ENCODE data around the gene SVEP1. TPM values are rescaled to one million over a fixed set of nuclear protein-coding genes. Genes with fewer than 3 reads are reported as not detected.

The SVEP1 gene
- total RNA-seq, 1 experiment from 2014 or later, result 0.05 TPM

DNA sequence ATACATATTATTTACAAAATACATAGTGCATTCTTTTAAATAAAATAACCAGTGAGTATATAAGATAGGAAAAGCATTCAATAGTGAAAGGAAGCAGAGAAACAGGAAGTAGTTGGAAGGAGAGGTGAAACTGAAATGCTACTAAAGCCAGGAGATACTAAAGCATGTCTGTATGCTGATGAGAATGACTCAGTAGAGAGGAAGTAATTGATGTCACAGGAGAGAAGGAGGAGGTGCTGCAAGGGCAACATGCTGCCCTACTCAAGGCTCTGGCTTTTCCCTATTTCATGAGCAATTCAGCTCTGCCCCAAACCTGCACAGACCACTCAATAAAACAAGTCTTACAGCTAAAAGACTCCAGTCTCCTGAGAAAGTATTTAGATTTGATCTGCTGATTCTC is 133.4 kb downstream of the SVEP1 start:
- Histone ChIP-seq H3K4me1 (ENCODE audit: control insufficient read depth, insufficient read depth, low read length) (no peaks in the 10 kb centered on the region), H3K36me3 (ENCODE audit: control insufficient read depth, insufficient read depth, low read length) (no peaks in the 10 kb centered on the region), H3K4me3 (ENCODE audit: low read depth in 2 of 2, low read length in 2 of 2) (no peak overlapping the region), H3K9me3 (ENCODE audit: control insufficient read depth, insufficient read depth, low read depth, low read length) (no peaks in the 10 kb centered on the region), H3K27ac (ENCODE audit: low read length) (no peak overlapping the region), H3K27me3 (ENCODE audit: control insufficient read depth, insufficient read depth, low read length) (no peaks in the 10 kb centered on the region)
- ChIA-PET CTCF (no interaction called here), POLR2A (no interaction called here)
- in situ Hi-C loops (cut with HindIII; ENCODE audit: low pct_unique_long_range_greater_than_20kb, low sequenced_read_pairs) (no loop called here), intact Hi-C loops (cut with micrococcal nuclease; ENCODE audit: unreplicated experiment) (loop anchor here (10.0 kb wide), 1 partner anchor 261 kb away; no protein-coding TSS in a partner anchor)
- no peak for ATAC-seq
- DNase-seq (ENCODE audit: low read depth, low spot score), result no peak
- BruUV-seq (replicated peaks), result no TSS peak
- TF ChIP-seq SIN3A (IDR thresholded peaks at IDR 0.05; ENCODE audit: borderline replicate concordance, insufficient read depth, low read depth, low read length) (no peak), POLR2AphosphoS5 (IDR thresholded peaks at IDR 0.05; ENCODE audit: low read depth, low read length) (no peak), TCF7L2 (IDR thresholded peaks at IDR 0.05; ENCODE audit: low read depth, low read length) (no peak)
- TF ChIP-seq, protein P1, sequence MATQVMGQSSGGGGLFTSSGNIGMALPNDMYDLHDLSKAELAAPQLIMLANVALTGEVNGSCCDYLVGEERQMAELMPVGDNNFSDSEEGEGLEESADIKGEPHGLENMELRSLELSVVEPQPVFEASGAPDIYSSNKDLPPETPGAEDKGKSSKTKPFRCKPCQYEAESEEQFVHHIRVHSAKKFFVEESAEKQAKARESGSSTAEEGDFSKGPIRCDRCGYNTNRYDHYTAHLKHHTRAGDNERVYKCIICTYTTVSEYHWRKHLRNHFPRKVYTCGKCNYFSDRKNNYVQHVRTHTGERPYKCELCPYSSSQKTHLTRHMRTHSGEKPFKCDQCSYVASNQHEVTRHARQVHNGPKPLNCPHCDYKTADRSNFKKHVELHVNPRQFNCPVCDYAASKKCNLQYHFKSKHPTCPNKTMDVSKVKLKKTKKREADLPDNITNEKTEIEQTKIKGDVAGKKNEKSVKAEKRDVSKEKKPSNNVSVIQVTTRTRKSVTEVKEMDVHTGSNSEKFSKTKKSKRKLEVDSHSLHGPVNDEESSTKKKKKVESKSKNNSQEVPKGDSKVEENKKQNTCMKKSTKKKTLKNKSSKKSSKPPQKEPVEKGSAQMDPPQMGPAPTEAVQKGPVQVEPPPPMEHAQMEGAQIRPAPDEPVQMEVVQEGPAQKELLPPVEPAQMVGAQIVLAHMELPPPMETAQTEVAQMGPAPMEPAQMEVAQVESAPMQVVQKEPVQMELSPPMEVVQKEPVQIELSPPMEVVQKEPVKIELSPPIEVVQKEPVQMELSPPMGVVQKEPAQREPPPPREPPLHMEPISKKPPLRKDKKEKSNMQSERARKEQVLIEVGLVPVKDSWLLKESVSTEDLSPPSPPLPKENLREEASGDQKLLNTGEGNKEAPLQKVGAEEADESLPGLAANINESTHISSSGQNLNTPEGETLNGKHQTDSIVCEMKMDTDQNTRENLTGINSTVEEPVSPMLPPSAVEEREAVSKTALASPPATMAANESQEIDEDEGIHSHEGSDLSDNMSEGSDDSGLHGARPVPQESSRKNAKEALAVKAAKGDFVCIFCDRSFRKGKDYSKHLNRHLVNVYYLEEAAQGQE (IDR thresholded peaks at IDR 0.05; ENCODE audit: insufficient read depth in 1 of 2, low read depth in 2 of 2, low read length in 1 of 2), result no peak
- TF ChIP-seq, protein P2, sequence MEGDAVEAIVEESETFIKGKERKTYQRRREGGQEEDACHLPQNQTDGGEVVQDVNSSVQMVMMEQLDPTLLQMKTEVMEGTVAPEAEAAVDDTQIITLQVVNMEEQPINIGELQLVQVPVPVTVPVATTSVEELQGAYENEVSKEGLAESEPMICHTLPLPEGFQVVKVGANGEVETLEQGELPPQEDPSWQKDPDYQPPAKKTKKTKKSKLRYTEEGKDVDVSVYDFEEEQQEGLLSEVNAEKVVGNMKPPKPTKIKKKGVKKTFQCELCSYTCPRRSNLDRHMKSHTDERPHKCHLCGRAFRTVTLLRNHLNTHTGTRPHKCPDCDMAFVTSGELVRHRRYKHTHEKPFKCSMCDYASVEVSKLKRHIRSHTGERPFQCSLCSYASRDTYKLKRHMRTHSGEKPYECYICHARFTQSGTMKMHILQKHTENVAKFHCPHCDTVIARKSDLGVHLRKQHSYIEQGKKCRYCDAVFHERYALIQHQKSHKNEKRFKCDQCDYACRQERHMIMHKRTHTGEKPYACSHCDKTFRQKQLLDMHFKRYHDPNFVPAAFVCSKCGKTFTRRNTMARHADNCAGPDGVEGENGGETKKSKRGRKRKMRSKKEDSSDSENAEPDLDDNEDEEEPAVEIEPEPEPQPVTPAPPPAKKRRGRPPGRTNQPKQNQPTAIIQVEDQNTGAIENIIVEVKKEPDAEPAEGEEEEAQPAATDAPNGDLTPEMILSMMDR (IDR thresholded peaks at IDR 0.05), result no peak

DNA sequence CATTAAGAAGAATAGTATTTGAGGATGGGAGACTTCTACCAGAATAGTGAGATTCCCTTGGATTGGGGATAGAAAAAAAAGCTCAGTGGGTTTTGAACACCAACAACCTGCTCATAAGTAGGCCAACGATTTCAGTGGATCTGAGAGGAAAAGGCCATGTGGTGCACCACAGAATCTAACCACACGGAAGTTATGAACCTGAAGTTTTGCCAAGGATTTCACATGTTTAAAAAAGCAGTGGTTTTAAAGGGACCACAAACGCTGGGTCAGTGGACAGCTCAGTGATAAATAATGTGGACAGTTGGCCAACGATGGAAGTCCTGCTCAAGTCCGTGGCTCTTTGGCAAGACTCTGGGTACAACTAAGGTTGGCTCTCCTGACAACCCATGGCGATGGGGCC is 134.6 kb downstream of the SVEP1 start:
- POLR2A ChIA-PET, result no interaction called here
- H3K27ac ChIP-seq (ENCODE audit: low read length), result no peak overlapping the region
- no peaks in the 10 kb centered on the region for H3K27me3 ChIP-seq (ENCODE audit: control insufficient read depth, insufficient read depth, low read length)
- intact Hi-C loops (cut with micrococcal nuclease; ENCODE audit: unreplicated experiment), result loop anchor here (10.0 kb wide), 1 partner anchor 260 kb away; no protein-coding TSS in a partner anchor
- TF ChIP-seq POLR2AphosphoS5 (IDR thresholded peaks at IDR 0.05; ENCODE audit: low read depth, low read length) (no peak), TCF7L2 (IDR thresholded peaks at IDR 0.05; ENCODE audit: low read depth, low read length) (no peak), SIN3A (IDR thresholded peaks at IDR 0.05; ENCODE audit: borderline replicate concordance, insufficient read depth, low read depth, low read length) (no peak)
- TF ChIP-seq, protein P2 (IDR thresholded peaks at IDR 0.05), result no peak
- TF ChIP-seq, protein P1 (IDR thresholded peaks at IDR 0.05; ENCODE audit: insufficient read depth in 1 of 2, low read depth in 2 of 2, low read length in 1 of 2), result no peak
- no peaks in the 10 kb centered on the region for H3K9me3 ChIP-seq (ENCODE audit: control insufficient read depth, insufficient read depth, low read depth, low read length)
- in situ Hi-C loops (cut with HindIII; ENCODE audit: low pct_unique_long_range_greater_than_20kb, low sequenced_read_pairs), result no loop called here
- H3K4me3 ChIP-seq (ENCODE audit: low read depth in 2 of 2, low read length in 2 of 2), result no peak overlapping the region
- no TSS peak for BruUV-seq (replicated peaks)
- H3K36me3 ChIP-seq (ENCODE audit: control insufficient read depth, insufficient read depth, low read length), result no peaks in the 10 kb centered on the region
- no peaks in the 10 kb centered on the region for H3K4me1 ChIP-seq (ENCODE audit: control insufficient read depth, insufficient read depth, low read length)
- DNase-seq (ENCODE audit: low read depth, low spot score) (no peak), ATAC-seq (no peak)
- CTCF ChIA-PET, result no interaction called here
